ENCODE results near the gene PAX9. TPM values are rescaled to one million over a fixed set of nuclear protein-coding genes. Genes with fewer than 3 reads are reported as not detected.
A peak's percentile ranks its signal among the peaks of the same experiment; 100 is the strongest.

Gene PAX9
- total RNA-seq, 1 donor from 2014 or later, result 1.2 TPM

GRCh38 chr14:36659822-36660735 lies 1.6 kb upstream of the PAX9 start:
- Mint-ChIP-seq H3K4me1 (ENCODE audit: low read depth, unreplicated experiment) (peaks cover 13% of the 10 kb centered on the region), H3K4me3 (ENCODE audit: unreplicated experiment) (no peak overlapping the region), H3K36me3 (ENCODE audit: low read depth, unreplicated experiment) (peaks cover 1% of the 10 kb centered on the region), H3K9me3 (ENCODE audit: unreplicated experiment) (peaks cover 26% of the 10 kb centered on the region), H3K27ac (ENCODE audit: unreplicated experiment) (no peak overlapping the region), H3K27me3 (ENCODE audit: low read depth, unreplicated experiment) (peaks cover 90% of the 10 kb centered on the region)
- Histone ChIP-seq H3K9me3 (ENCODE audit: insufficient read depth, low read depth, low read length) (peaks cover 11% of the 10 kb centered on the region), H4K20me1 (ENCODE audit: insufficient read depth, low read length) (no peaks in the 10 kb centered on the region), H3K27me3 (ENCODE audit: insufficient read depth, low read length) (peaks cover 97% of the 10 kb centered on the region), H3K79me2 (ENCODE audit: insufficient read depth, low read length) (no peaks in the 10 kb centered on the region), H3K4me1 (ENCODE audit: insufficient read depth, low read length) (peaks cover 22% of the 10 kb centered on the region), H3K4me3 (ENCODE audit: insufficient read depth, low read depth, low read length) (no peak overlapping the region), H3K27ac (ENCODE audit: low read depth, low read length) (no peak overlapping the region), H3K9ac (ENCODE audit: low read length) (no peak overlapping the region), H2AFZ (ENCODE audit: low read depth, low read length) (no peak overlapping the region), H3K4me2 (ENCODE audit: low read length) (no peak overlapping the region), H3K36me3 (ENCODE audit: insufficient read depth, low read length) (no peaks in the 10 kb centered on the region)
- peak; percentile 84 for TF ChIP-seq EZH2 (IDR thresholded peaks at IDR 0.05; ENCODE audit: insufficient read depth, low read length)
- TF ChIP-seq CTCF (IDR thresholded peaks at IDR 0.05; ENCODE audit: insufficient read depth, low read depth, low read length), result no peak
- no peak for DNase-seq (ENCODE audit: low read depth)
- no peak for FAIRE-seq

GRCh38 chr14:36660736-36661505 lies 739 bp upstream of the PAX9 start:
- H3K79me2 ChIP-seq (ENCODE audit: insufficient read depth, low read length), result no peaks in the 10 kb centered on the region
- H2AFZ ChIP-seq (ENCODE audit: low read depth, low read length), result no peak overlapping the region
- H3K36me3 ChIP-seq (ENCODE audit: insufficient read depth, low read length), result no peaks in the 10 kb centered on the region
- H3K4me1 Mint-ChIP-seq (ENCODE audit: low read depth, unreplicated experiment), result peaks cover 10% of the 10 kb centered on the region
- H3K4me3 ChIP-seq (ENCODE audit: insufficient read depth, low read depth, low read length), result peak overlapping the region; percentile 50
- FAIRE-seq, result no peak
- DNase-seq (ENCODE audit: low read depth), result no peak
- H4K20me1 ChIP-seq (ENCODE audit: insufficient read depth, low read length), result no peaks in the 10 kb centered on the region
- peak overlapping the region; percentile 88 for H3K4me3 Mint-ChIP-seq (ENCODE audit: unreplicated experiment)
- peaks cover 21% of the 10 kb centered on the region for H3K4me1 ChIP-seq (ENCODE audit: insufficient read depth, low read length)
- H3K9me3 Mint-ChIP-seq (ENCODE audit: unreplicated experiment), result peaks cover 18% of the 10 kb centered on the region
- H3K4me2 ChIP-seq (ENCODE audit: low read length), result peak overlapping the region; percentile 85
- peaks cover 1% of the 10 kb centered on the region for H3K36me3 Mint-ChIP-seq (ENCODE audit: low read depth, unreplicated experiment)
- H3K27me3 ChIP-seq (ENCODE audit: insufficient read depth, low read length), result peaks cover 96% of the 10 kb centered on the region
- H3K27me3 Mint-ChIP-seq (ENCODE audit: low read depth, unreplicated experiment), result peaks cover 90% of the 10 kb centered on the region
- H3K9me3 ChIP-seq (ENCODE audit: insufficient read depth, low read depth, low read length), result peaks cover 8% of the 10 kb centered on the region
- no peak for TF ChIP-seq CTCF (IDR thresholded peaks at IDR 0.05; ENCODE audit: insufficient read depth, low read depth, low read length)
- TF ChIP-seq EZH2 (IDR thresholded peaks at IDR 0.05; ENCODE audit: insufficient read depth, low read length), result peak; percentile 21
- no peak overlapping the region for H3K27ac Mint-ChIP-seq (ENCODE audit: unreplicated experiment)
- H3K27ac ChIP-seq (ENCODE audit: low read depth, low read length), result no peak overlapping the region
- H3K9ac ChIP-seq (ENCODE audit: low read length), result no peak overlapping the region
